ENCODE data around the gene KSR1.
"Not testable (repeated sequence)": the region's sequence is repeated elsewhere in the genome, so short reads cannot be mapped to it uniquely, and the experiment has no call there.

Gene KSR1

DNA sequence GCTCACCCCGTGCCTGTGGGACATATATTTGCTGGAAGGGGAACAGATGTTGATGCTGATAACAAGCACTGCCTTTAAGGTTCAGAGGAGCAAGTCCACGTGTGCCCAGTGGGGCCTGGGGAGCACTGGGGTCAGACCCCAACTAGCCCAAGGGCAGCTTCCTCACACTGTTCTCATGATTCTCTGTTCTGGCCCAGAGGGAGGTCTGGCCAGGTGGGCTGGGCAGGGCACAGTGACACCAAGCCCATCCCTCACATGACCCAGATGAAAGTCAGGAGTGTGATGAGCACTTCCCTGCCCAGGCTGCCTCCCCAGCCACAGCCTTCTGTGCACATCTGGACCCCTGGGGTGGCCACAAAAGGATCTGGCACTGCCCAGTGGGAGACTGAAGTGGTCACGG, 29.8 kb upstream of the KSR1 start:
- DNase-seq (ENCODE audit: low read depth in 2 of 2): not testable (repeated sequence)

DNA sequence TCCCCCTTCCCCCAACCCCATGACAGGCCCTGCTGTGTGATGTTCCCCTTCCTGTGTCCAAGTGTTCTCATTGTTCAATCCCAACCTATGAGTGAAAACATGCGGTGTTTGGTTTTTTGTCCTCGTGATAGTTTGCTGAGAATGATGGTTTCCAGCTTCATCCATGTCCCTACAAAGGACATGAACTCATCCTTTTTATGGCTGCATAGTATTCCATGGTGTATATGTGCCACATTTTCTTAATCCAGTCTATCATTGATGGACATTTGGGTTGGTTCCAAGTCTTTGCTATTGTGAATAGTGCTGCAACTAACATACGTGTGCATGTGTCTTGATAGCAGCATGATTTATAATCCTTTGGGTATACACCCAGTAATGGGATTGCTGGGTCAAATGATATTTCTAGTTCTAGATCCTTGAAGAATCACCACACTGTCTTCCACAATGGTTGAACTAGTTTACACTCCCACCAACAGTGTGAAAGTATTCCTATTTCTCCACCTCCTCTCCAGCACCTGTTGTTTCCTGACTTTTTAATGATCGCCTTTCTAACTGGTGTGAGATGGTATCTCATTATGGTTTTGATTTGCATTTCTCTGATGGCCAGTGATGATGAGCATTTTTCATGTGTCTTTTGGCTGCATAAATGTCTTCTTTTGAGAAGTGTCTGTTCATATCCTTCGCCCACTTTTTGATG, 28.9 kb upstream of the KSR1 start:
- DNase-seq (ENCODE audit: low read depth in 2 of 2): not testable (repeated sequence)

DNA sequence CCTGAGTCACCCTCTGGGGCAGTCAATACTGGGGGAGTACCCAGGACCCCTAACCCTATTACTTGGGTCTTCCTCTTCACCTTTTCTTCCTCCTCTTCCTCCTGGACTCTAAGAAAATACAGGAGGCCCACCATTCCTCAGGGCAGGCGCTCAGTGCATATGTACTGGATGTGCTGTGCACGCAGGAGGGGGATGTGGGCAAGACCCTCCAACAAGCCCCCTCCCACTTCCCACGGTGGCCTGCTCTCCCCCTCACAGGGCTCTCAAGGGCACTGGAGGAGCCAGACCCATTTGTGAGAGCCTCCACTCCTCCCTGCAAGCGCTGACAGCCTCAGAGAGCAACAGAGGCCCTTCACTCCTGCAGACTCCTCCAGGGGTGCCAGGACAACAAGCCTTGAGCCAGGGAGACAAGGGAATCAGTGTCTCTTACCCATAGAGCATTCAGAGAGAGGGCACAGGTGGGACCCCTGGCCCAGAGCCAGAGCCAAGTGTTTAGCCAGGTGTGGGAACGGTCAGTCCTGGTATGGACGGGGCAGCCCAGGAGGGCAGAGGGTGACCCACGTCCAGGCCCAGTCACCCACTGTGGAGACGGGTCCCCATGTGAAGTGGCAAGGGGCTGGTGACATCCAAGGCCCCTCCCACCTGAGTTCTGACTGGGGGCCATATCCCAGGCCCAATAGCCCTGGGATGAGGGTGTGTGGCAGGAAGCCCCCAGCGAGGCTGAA, 27.3 kb upstream of the KSR1 start:
- DNase-seq (ENCODE audit: low read depth in 2 of 2): no peak

DNA sequence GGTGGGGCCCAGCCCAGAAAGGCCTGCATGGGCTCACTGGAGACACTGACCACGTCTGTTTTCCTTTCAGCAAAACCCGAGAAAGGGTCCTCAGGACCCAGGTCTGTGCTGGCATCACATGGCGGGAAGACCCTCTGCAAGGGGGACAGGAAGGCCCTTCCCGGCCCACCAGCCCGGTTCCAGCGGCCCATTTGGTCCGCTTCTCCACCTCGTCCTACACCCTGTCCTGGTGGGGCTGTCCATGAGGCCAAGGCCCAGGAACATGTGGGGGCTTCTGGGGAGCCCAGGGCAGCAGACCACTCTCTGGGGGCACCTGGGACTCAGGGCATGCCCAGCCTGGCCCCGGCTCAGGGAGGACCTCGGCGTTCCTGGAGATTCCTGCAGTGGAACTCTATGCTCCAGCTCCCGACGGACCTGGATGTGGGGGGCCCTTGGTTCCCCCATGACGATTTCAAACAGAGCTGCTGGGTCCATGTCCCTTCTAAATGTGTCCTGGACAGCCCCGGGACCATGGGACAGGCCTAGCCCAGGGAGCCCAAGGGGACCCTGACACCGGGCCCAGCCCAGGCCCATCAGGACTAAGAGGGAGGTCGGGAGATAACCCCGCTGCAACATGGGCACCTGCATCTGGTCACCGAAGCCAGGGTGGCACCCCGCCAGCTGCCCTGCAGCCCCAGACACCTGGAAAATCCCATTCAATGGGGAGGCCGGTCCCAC, 26.4 kb upstream of the KSR1 start:
- no peak for DNase-seq (ENCODE audit: low read depth in 2 of 2)

DNA sequence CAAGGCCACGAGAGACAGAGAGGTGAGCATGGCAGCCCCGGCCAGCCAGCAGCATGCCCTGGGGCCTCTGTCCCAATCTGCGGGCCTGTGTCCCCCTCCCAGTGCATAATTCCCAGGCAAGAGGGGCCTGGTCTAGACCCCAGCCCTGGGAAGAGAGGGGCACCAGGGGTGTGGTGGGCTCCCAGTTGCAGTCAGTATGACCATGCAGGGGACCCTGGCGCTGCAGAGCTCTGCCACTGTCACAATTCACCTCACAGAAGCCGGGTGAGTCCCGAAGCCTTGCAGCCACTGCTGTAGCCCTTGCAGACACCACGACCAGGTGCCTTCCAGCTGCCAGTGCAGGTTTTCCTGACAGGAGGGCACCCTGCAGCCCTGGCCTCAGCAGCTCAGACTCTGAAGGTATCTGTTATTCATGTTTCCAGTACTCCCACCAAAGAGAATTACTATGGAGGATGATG, 25.8 kb upstream of the KSR1 start:
- no peak for DNase-seq (ENCODE audit: low read depth in 2 of 2)

DNA sequence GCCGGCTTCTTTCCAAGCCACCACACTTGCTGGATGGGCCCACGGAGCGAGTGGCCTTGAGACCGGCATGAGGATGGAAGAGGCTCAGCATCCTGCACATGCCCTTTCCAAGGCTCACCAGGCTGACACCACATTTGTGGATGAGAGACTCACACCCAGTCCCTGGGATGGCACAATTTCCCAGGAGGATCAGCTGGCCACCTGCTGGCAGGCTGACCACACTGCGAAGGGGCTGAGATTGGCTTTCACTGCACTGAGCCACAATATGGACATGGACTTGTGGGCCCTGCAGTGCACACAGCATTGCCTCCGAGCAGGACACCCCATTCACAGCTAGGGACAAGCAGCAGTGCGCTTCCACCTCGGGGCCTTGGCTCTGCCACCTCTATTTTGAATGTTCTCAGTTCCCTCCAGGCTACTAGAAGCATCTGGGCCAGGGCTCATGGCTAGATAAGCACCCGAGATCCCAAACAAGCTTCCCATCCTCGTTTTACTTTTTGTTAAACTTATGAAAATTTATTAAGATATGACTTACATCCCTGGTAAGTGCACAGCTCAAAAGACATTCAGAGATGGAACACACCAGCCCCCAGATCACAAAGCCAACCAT, 25.3 kb upstream of the KSR1 start:
- DNase-seq (ENCODE audit: low read depth in 2 of 2): no peak

DNA sequence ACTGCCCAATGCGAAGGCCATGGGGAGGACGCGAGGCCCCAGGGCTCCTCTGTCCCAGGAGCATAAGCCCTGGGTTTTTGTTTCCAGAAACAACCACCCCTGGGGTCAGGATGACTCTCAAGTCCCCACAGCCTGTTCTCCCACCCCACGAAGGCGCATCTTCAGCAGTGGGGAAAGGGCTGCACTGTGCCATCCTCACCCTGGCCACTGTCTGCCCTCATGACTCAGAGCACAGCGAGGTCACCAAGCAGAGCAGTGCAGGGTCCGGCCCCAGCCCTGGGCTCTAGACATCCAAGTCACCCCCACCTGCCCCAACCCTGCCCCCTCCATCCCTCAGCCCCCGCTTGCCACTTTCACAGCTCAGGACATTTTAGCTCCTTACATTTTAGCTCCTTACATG, 22.7 kb upstream of the KSR1 start:
- DNase-seq (ENCODE audit: low read depth in 2 of 2): no peak

DNA sequence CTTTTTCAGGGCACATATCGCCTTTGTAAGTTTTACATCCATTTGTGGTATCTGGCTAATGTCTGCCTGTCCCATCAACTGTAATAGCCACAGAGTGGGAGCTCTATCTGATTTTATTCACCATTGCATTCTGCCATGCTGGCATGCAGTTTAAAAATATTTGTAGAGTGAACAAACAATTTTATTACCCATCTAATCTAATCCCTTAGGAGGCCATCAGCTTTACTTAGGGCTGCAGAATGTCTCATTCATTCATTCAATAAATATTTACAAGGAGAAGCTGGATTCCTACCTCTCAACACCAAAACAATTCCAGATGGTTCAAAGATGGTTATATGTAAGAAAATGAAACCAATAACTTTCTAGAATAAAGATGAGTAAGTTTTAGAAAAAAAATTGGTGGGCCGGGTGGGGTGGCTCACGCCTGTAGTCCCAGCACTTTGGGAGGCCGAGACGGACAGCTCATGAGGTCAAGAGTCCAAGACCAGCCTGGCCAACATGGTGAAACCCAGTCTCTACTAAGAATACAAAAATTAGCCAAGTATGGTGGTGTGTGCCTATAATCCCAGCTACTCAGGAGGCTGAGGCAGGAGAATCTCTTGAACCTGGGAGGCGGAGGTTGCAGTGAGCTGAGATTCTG, 20.7 kb upstream of the KSR1 start:
- not testable (repeated sequence) for DNase-seq (ENCODE audit: low read depth in 2 of 2)

DNA sequence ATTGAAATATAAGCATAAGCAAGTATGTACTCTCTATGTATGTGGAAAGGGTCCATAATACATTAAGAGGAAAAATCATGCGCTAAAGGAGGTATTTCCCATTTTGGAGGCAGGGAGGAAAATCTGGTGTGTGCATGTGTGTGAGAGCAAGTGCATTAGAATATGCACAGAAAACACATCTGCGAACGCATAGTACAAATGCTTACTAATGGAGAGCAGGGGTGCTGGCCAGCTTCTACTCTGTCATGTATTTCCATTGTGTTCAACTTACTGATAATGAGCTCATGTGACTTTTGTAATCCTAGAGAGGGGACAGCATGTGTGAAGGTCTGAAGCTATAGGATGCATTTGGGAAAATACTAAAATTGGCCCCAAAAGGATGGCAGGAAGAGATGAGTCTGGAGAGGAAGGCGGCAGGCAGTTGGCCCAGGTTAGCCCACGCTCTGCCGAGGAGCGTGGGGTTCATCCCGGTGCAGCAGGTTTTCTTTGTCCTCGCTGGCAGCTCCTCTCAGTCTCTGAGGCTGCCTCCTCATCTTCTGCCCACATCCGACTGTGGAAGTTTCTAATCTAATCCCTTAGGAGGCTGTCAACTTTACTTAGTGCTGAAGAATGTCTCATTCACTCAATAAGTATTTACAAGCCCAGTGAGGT, 17.8 kb upstream of the KSR1 start:
- no peak for DNase-seq (ENCODE audit: low read depth in 2 of 2)

DNA sequence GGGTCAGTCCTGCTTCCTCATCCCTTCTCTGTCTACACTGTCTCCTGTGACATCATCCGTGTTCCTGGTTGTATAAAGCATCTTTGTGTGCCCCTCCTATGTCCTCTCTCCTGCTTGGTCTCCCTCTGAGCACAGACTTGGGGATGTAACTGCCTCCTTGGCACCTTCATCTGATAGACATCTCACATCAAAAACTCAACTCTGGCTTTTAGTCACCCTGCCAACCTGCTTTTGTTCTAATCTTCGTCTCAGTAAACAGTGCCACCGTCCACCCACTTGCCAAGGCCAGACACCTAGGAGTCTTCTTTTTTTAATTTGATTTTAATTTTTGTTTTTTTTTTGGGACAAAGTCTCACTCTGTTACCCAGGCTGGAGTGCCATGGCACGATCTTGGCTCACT, 16.9 kb upstream of the KSR1 start:
- DNase-seq (ENCODE audit: low read depth in 2 of 2): no peak

DNA sequence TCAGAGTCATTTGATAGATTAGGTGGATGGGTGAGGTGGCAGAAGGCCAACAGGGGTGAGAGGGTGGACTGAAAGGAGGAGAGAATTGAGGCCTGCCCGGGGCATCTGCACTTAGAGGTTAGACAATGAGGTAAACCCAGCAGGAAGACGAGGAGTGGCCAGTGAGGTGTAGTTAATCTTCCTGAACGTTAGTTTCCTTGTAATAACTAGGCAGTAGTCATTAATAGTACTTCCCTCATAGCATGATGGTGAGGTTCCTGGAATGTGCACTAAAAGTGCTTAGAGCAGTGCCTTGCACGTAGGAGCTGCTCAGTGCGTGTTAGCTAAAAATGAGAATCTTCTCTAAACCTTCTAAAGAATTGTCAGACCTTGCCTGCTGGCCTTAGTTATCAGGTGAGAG, 13.5 kb upstream of the KSR1 start:
- DNase-seq (ENCODE audit: low read depth in 2 of 2): no peak

DNA sequence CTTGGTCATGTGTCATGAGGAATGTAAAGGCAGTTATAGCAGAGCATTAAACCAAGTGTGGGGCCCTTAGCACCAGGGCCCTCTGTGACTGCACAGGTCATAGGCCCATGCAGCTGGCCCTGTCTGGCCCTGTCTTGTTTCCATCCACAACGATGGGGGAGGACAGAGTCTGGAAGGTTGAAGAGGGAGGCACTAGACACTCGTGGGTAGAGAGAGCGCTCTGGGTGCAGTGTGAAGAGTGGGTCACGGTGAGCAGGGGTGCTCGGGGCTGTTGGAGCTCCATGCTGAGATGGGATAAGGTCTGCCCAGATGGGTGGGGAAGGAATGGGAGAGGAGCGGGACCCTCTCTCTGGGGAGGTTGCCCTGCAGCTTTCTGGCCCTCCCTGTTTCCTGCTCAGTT, 12.8 kb upstream of the KSR1 start:
- DNase-seq (ENCODE audit: low read depth in 2 of 2): no peak

DNA sequence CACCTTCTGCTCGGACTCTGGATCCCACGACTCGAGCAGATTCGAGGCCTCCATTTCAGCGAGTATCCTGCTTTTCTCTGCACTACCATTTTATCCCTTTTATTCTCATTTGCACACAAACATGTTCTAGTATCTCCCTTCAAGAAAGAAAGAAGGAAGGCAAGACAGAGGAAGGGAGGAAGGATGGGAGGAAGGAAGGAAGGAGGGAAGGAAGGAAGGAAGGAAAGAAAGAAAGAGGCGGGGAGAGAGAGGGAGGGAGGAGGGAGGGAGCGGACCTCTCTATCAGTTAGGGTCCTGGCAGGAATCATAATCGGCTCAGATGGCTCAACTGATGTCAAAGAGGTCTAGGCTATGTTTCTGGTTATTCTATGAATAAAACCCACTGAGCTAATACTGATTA, 10.3 kb upstream of the KSR1 start:
- DNase-seq (ENCODE audit: low read depth in 2 of 2): no peak

DNA sequence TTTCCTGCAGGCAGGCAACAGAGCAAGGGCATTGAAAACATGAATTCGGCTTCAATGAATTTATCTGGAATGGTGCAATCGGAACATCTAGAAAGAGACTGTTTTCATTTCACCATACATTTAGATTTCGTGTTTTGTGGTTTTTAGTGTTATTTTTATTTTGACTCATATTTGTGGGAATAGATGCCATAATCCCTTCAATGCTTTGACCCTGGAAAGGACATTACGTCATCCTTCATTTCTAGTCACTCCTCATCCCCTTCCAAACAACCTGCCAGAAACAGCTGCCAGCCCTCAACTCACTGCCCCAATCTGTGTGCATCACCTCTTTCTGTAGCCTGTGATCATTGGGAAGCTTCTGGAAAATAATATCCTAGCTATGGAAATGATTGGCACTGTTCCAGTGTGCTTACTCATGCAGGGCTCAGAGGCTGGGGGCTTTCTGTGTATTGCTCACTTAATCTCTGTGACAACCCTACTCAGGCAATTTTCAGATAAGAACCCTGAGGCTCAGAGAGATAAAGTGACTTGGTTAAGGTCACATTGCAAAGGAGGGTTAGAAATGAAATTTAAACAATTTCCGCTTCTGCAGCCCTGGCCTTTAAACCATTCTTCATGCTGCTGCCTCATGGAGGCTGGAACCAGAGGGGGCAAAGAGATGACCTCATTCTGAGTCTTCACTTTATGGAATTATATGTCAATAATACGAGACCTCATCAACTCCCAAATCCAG, 9.5 kb upstream of the KSR1 start:
- DNase-seq (ENCODE audit: low read depth in 2 of 2): no peak

DNA sequence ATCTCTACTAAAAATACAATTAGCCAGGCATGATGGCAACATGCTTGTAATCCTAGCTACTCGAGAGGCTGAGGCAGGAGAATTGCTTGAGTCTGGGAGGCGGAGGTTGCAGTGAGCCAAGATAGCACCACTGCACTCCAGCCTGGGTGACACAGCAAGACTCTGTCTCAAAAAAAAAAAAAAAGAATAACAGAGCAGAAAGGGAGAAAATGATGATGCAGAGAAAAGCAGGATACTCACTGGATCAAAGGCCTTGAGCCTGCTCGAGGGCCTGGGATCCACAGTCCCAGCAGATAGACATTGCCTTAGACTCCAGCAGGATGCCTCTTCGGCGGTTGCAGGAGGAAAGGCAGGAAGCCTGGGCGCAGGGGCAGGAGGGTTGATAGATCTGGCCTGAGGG, 7.7 kb upstream of the KSR1 start:
- not testable (repeated sequence) for DNase-seq (ENCODE audit: low read depth in 2 of 2)

DNA sequence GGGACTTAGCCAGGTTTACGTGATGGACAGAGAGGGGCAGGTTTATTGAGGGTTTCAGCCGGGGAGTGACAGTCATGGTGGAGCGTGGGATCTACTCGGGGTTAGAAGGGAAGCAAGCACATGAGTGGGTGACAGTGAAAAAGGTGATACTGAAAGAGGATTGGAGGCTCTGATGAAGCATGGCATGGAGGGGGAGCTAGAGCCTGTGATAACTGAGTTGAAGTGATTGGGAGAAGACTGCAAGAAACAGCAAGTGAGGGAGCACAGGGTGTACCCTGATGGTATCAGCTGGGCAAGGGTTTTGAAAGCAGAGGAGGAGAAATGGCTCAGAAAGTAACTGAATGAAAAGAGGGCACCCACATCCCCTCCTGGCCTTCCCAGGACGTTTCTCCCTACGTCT, 6.7 kb upstream of the KSR1 start:
- DNase-seq (ENCODE audit: low read depth in 2 of 2): no peak

DNA sequence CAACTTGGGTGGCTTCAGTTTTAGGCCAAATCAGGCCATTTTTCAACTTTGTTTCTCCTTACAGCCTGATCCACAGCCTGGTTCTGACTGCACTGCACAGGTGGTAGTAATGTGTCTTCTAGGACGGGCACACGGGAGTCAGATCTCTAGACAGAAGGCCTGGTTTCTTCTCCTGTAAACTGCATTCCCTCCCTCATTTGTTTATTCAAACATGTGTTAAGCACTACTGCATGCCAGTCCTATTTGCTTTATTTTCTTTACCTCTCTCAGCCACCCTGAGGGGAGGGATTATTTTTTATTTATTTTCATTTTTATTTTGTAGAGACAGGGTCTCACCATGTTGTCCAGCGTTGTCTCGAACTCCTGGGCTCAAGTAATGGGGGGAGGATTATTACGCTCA, 6.3 kb upstream of the KSR1 start:
- no peak for DNase-seq (ENCODE audit: low read depth in 2 of 2)

DNA sequence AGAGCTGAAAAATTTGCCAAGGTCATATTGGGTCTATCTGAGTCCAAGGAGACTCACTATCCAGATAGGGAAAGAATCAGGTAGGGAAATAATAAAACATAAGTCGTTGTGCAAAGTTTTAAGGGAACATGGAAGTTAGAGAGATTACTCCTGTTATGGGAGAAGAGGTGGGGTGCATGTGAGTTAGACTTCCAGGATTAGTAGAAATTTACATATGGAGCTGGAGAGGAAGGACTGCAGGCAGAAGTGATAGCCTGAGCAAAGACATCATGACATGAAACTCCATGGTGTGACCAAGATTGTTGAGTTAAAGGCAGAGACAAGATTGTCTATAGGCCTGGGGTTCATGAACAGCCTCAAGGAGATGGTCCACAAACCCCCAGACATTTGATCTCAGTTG, 5.8 kb upstream of the KSR1 start:
- DNase-seq (ENCODE audit: low read depth in 2 of 2): no peak

DNA sequence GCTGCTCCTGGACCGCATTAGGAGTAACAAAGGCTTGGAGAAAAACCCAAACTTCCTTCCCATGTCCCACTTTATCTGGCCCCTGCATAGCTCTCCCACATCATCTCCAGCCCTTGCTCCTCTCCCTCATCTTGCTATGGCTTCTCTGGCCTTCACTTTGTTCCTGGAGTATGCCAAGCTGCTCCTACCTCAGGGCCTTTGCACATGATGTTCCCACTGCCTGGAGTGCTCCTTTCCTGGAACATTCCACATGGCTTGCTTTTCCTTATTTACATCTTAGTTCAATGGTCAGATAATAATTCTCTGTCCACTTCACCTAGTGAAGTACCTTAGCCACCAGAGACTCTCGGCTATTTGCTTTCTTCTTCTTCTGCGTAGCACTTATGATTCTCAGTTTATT, 4.3 kb upstream of the KSR1 start:
- no peak for DNase-seq (ENCODE audit: low read depth in 2 of 2)

DNA sequence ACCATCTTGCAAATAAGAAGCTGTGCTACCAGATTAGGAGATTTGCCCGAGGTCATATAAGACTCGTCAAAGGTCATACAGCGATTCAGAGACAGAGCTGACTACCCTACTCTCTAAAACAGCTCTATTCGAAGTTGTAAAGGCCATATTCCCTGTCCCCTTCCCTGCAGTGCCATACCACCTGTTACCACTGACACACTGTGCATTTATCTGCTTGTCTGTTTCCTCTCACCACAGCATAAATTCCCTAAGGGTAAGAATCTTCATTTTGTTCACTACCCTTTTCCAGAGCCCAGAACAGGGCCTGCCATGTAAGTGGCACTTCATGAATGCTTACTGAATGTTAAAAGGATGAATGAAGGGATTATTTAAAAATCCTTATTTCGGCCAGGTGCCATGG, 3.4 kb upstream of the KSR1 start:
- no peak for DNase-seq (ENCODE audit: low read depth in 2 of 2)

DNA sequence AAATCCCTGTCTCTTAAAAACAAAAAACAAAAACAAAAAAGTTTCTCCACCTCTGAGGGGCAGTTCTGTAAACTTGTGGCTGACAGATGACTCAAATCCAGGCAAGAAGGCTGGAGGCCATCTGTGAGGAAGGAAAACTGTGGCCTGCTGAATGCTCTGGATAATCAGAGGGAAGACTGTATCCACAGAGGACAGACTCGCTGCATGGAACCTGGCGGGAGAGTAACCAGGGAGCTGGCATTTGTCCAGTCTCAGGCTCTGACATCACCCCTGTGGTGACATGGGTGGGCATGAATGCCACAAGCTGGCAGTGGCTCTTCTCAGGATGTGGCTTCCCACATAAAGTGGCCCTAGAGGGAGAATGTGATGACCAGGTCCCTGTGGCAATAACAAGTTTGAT, 2.8 kb upstream of the KSR1 start:
- DNase-seq (ENCODE audit: low read depth in 2 of 2): no peak
